ENCODE data around the gene ZBTB9.
"Not testable (repeated sequence)": the region's sequence is repeated elsewhere in the genome, so short reads cannot be mapped to it uniquely, and the experiment has no call there.

ZBTB9 gene

GRCh38 chr6:33466075-33466735 is 11.8 kb downstream of the ZBTB9 start:
- DNase-seq (ENCODE audit: low read depth in 2 of 2): no peak

- no peak for DNase-seq (ENCODE audit: low read depth in 2 of 2)
Measured at GRCh38 chr6:33467091-33467490, 12.7 kb downstream of the ZBTB9 start.

GRCh38 chr6:33469661-33470060 is 15.3 kb downstream of the ZBTB9 start:
- no peak for DNase-seq (ENCODE audit: low read depth in 2 of 2)

- no peak for DNase-seq (ENCODE audit: low read depth in 2 of 2)
Measured at GRCh38 chr6:33477864-33478263, 23.5 kb downstream of the ZBTB9 start.

- DNase-seq (ENCODE audit: low read depth in 2 of 2): no peak
Measured at GRCh38 chr6:33481192-33481591, 26.8 kb downstream of the ZBTB9 start.

- not testable (repeated sequence) for DNase-seq (ENCODE audit: low read depth in 2 of 2)
Measured at GRCh38 chr6:33482620-33483019, 28.2 kb downstream of the ZBTB9 start.

GRCh38 chr6:33483678-33484077 is 29.3 kb downstream of the ZBTB9 start:
- DNase-seq (ENCODE audit: low read depth in 2 of 2): no peak

- DNase-seq (ENCODE audit: low read depth in 2 of 2): not testable (repeated sequence)
Measured at GRCh38 chr6:33484673-33485262, 30.4 kb downstream of the ZBTB9 start.

GRCh38 chr6:33485680-33486079 is 31.3 kb downstream of the ZBTB9 start:
- DNase-seq (ENCODE audit: low read depth in 2 of 2): not testable (repeated sequence)

GRCh38 chr6:33488339-33488738 is 34.0 kb downstream of the ZBTB9 start:
- DNase-seq (ENCODE audit: low read depth in 2 of 2): no peak

GRCh38 chr6:33490198-33490597 is 35.8 kb downstream of the ZBTB9 start:
- no peak for DNase-seq (ENCODE audit: low read depth in 2 of 2)

GRCh38 chr6:33490621-33491020 is 36.2 kb downstream of the ZBTB9 start:
- DNase-seq (ENCODE audit: low read depth in 2 of 2): no peak

- no peak for DNase-seq (ENCODE audit: low read depth in 2 of 2)
Measured at GRCh38 chr6:33492093-33492492, 37.7 kb downstream of the ZBTB9 start.

GRCh38 chr6:33497157-33497556 is 42.8 kb downstream of the ZBTB9 start:
- DNase-seq (ENCODE audit: low read depth in 2 of 2): no peak

GRCh38 chr6:33502486-33502885 is 48.1 kb downstream of the ZBTB9 start:
- DNase-seq (ENCODE audit: low read depth in 2 of 2): no peak

GRCh38 chr6:33504486-33504885 is 50.1 kb downstream of the ZBTB9 start:
- DNase-seq (ENCODE audit: low read depth in 2 of 2): no peak

- DNase-seq (ENCODE audit: low read depth in 2 of 2): no peak
Measured at GRCh38 chr6:33505548-33506370, 51.4 kb downstream of the ZBTB9 start.

All from stimulated activated CD8-positive, alpha-beta memory T cell treated with anti-CD3 and anti-CD28 coated beads, Interleukin-15, amount 100 ng/mL, for 4 hours (primary cell).